GM12873 (cell line): ENCODE results near the gene CTH.

ENCODE experiments used
- TF ChIP-seq, protein P1 (sequence below): IDR thresholded peaks from 2 replicates; pipeline ENCODE4 v1.5.1; 2012; ENCODE audit warnings: low read depth, mild to moderate bottlenecking, moderate library complexity, low read length, control low read depth; ENCODE audit not compliant: insufficient read depth; ENCODE audit errors: missing control alignments

CTH gene

DNA sequence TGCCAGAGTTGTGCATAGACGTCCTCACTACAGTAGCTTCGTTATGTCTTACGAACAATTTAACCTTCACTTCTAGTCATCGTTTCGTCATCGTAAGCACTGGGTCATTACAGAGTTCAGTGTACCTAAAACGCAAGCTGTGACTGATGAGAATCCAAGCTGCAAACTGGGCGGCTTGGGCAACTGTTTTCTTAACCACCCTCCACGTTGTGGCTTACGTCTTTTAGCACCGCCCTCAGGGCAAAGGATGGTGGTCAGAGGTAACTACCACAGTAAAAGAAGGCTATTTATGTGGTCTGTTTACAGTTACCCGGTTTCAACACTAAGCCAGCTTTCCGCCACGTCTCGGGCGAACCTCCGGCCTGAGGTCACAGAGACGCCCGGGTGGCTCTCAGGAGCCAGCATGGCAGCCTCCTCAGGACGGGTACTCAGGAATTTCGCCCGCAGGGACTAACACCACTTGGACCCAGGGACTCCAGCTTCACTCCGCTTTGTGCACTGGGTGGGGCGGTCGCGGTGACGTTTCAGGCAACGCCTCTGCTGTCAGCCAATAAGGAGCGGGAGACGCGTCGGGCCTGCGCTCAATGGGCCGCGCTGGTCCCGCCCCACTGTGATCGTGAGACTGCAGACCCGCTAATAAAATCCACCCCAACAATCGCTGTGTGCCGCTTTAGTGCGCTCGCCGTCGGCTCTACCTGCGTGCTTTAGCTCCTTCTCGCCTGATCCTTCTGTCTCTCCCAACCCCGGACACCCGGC lies at the start of gene CTH:
Gene CTH (plus strand): TSS at position 665 of the 756 bp plus-strand sequence. CDS start 148 bp downstream, outside the sequence.
- TF ChIP-seq, protein P1, sequence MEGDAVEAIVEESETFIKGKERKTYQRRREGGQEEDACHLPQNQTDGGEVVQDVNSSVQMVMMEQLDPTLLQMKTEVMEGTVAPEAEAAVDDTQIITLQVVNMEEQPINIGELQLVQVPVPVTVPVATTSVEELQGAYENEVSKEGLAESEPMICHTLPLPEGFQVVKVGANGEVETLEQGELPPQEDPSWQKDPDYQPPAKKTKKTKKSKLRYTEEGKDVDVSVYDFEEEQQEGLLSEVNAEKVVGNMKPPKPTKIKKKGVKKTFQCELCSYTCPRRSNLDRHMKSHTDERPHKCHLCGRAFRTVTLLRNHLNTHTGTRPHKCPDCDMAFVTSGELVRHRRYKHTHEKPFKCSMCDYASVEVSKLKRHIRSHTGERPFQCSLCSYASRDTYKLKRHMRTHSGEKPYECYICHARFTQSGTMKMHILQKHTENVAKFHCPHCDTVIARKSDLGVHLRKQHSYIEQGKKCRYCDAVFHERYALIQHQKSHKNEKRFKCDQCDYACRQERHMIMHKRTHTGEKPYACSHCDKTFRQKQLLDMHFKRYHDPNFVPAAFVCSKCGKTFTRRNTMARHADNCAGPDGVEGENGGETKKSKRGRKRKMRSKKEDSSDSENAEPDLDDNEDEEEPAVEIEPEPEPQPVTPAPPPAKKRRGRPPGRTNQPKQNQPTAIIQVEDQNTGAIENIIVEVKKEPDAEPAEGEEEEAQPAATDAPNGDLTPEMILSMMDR: no peak

DNA sequence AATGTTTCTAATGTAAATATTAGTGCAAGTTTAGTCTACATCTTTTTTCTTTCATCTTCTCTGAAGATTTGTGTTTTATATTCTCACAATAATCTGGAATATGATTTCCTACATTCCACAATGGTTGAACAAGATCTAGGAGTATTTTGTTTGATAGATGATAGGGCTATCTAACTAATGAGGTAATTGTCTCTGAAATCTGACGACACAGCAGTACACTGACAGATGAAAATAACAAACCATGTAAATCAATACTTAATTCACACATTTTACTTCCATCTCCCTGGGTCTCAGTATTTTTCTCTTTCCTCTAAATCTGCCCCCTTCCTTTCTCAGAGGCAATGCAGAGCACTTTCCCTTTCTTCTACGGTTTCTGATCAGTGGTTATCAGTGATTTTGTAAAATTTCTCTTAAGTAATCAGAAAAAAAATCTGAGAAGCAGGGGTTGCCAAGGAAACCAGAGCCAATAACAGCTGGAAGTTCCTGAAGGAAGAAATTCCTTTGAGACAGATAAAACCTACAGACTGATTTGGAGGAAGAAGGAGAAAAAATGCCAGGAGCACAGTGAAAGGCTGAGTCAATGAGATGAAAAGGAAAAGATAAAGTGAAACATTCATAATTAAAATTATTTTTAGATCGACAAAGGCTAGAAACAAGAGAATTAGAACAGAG lies 49.2 kb upstream of the CTH start:
- TF ChIP-seq, protein P1: no peak

DNA sequence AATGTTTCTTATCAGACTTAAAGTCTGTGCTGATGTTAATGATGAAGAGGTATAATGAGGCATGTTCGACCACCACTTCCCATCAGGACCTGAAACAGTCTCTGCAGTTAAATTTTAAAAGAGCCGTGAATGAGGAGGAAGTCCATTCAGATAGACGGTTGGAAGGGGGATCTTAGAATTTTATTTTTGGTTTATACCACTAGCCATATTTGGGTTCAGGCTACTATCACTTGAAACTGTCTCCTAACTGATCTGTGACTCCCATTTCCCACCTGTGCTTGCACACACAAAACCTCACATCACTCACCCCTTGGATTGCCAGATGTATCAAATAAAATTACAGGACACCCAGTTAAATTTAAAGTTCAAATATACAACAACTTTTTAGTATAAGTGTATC lies 46.6 kb upstream of the CTH start:
- TF ChIP-seq, protein P1: no peak

DNA sequence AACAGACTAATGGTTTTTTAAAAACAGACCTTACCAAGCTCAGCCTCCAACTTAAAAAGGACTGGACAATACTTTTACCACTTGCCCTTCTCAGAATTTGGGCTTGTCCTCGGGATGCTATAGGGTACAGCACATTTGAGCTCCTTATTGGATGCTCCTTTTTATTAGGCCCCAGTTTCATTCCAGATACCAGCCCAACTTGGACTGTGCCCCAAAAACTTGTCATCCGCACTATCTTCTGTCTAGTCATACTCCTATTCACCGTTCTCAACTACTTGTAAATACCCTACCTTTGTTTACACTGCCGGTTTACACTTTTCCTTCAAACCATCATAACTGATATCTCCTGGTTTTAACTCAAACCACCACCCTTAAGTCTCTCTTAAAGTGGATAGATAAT lies 38.6 kb upstream of the CTH start:
- TF ChIP-seq, protein P1: no peak

DNA sequence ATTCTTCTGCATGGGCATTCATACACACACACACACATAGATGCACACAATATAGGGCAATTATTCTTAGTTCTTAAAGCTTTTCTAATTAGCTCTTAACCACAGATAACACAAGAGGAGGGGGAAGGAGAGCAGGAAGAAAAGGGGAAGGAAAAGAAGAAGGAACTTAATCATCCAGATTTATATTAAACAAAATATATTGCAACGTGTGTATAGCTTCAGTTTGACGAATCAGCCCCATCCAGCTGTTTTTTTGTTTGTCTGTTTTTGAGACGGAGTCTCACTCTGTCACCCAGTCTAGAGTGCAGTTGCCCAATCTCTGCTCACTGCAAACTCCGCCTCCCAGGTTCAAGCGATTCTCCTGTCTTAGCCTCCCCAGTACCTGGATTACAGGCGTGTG lies 34.9 kb upstream of the CTH start:
- TF ChIP-seq, protein P1: no peak

DNA sequence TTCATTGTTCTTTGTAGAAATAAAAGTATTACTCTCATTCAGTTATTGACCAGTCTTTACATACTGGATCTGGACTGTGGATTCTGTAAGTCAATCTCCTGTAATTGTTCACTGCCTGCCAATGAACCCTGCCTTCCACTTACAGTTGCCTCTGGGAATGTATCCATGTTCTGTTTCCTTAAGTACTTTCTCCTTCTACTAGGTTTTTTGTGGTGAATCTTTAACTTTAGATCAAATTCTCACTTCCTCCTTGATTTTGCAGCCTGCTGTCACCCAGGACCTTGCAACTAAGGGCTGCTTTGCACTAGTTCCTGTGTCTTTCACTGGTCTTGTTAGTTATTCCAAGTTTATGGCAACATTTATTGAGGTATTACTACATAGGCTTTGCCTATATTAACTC lies 28.4 kb upstream of the CTH start:
- TF ChIP-seq, protein P1: no peak

DNA sequence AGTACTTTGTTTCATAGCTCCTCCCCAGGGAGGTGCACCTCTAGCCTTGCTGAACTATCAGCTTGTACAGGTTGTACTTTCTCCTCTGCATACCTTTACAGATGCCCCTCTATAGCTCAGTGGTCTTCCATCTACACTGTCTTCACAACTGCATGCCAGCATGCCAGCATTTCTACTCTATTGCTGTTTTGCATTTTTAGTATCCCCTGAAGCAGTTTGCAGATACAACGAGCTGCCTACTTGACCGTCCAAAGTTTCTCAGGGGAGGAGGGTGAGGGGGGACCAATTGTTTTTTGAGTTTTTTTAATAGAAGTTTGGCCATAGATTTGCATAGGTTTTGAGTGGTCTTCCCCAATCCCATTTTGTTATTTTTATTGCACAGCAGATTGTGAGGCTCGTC lies 27.6 kb upstream of the CTH start:
- TF ChIP-seq, protein P1: no peak
